Testis (tissue), 2 donors: ENCODE results near the gene SHC2.

Source experiments
- POLR2A ChIP-seq: fragments of 450-650 bp; IDR thresholded peaks from one replicate; pipeline ENCODE4 v1.6.1; 2017; ENCODE audit warnings: antibody characterized with exemption, mild to moderate bottlenecking, moderate library complexity
- TF ChIP-seq, protein P1 (sequence below), 3 experiments: fragments of 450-650 bp in 2 of 3; fragments of 200-600 bp in 1 of 3; sonication (generic) in 1 of 3; IDR thresholded peaks; one replicate each; pipeline ENCODE4 v1.5.1; 2016 to 2019; ENCODE audit warnings: antibody characterized with exemption in 3 of 3, mild to moderate bottlenecking in 2 of 3, moderate library complexity in 1 of 3

DNA sequence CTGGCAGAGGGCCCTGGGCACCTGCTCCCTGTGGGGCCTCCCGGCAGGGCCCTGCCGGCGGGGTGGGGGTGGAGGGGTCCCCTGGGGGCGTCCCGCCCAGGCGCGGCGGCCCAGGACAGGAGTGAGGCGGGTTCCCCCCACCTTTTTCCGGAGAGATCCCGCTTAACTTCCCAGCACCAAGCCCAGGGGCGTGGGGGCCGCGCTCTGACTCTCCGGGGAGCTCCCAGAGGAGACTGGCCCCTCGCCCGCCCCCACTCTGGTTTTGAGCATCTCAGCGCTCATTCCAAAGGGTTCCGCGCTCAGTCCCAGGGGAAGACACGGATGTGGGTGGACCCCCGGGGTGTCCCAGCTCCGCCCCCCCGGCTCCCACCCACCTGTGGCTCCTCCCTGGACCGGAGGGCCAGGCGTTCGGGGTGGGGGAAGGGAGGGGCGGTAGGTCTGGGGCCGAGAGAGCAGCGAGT, 52.4 kb downstream of the SHC2 start:
- TF ChIP-seq POLR2A, result no peak
- TF ChIP-seq, protein P1, sequence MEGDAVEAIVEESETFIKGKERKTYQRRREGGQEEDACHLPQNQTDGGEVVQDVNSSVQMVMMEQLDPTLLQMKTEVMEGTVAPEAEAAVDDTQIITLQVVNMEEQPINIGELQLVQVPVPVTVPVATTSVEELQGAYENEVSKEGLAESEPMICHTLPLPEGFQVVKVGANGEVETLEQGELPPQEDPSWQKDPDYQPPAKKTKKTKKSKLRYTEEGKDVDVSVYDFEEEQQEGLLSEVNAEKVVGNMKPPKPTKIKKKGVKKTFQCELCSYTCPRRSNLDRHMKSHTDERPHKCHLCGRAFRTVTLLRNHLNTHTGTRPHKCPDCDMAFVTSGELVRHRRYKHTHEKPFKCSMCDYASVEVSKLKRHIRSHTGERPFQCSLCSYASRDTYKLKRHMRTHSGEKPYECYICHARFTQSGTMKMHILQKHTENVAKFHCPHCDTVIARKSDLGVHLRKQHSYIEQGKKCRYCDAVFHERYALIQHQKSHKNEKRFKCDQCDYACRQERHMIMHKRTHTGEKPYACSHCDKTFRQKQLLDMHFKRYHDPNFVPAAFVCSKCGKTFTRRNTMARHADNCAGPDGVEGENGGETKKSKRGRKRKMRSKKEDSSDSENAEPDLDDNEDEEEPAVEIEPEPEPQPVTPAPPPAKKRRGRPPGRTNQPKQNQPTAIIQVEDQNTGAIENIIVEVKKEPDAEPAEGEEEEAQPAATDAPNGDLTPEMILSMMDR (IDR thresholded peaks at IDR 0.05), result no peak
